ENCODE results near the gene PNKP.
"Not testable (repeated sequence)": the region's sequence is repeated elsewhere in the genome, so short reads cannot be mapped to it uniquely, and the experiment has no call there.

Gene PNKP

DNA sequence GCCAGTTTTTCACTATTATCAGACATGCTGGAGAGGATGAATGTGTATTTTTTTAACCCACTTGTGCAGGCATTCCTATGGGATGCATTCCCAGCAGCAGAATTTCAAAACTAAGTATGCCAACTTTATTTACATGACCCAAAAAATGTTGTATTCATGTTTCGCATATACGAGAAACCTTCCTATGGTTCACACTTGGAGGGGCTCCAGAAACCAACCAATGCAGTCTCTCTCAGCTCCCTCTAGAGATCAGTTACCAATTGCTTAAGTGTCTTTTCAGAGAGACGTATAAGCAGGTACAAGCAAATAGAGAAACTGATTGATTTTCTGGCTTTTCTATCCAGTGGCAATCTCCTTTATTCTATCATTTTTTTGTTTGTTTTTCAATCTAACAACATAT, 22.0 kb downstream of the PNKP start:
- no peak for DNase-seq (ENCODE audit: low spot score)

DNA sequence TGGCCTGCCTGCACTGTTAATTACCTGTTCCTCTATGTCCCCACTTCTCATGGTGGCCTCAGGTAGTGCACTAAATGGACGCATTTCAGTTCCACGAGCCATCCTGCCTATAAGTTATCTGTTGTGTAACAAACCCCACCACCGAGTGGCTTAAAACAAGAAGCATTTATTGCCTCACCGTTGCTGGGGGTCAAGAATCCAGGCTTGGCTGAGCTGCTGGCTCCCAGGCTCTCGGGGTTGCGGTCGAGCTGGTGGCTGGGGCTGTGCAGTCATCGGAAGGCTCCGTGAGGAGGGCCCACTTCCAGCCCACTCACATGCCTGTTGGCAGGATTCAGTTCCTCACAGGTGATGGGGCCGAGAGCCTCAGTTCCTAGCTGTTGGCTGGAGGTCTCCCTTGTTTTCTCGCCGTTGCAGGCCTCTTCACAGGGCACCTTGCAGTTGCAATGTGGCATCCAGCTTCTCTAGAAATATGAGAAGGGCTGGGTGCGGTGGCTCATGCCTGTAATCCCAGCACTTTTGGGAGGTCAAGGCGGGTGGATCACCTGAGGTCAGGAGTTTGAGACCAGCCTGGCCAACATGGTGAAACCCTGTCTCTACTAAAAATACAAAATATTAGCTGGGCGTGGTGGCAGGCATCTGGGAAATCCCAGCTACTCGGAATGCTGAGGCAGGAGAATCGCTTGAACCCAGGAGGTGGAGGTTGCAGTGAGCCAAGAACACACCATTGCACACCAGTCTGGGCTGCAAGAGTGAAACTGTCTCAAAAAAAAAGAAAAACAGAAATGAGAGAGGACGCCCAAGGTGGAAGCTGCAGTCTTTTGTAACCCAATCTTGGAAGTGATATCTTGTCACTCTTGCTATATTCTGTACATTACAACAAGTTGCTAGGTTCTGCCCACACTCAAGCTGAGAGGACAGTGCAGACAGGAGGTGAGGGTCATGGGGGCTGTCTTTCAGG, 23.0 kb downstream of the PNKP start:
- no peak for DNase-seq (ENCODE audit: low spot score)

DNA sequence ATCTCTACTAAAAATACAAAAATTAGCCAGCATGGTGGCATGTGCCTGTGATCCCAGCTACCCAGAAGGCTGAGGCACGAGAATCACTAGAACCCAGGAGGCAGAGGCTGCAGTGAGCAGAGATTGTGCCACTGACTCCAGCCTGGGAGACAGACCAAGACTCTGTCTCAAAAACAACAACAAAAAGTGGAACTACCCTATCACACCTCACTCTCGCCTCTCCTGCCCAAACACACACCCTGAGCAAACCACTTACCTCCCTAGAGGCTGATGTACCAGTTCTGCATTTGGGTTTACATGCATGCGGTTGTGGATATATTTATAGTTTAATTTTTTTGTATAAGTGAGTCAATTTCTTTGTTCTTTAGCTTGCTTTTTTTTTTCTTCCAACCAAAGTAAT, 24.1 kb downstream of the PNKP start:
- no peak for DNase-seq (ENCODE audit: low spot score)

GRCh38 chr19:49840736-49841249, 26.6 kb downstream of the PNKP start:
- DNase-seq (ENCODE audit: low spot score) = no peak

- no peak for DNase-seq (ENCODE audit: low spot score)
Observed at GRCh38 chr19:49840321-49840720, 27.1 kb downstream of the PNKP start.

DNA sequence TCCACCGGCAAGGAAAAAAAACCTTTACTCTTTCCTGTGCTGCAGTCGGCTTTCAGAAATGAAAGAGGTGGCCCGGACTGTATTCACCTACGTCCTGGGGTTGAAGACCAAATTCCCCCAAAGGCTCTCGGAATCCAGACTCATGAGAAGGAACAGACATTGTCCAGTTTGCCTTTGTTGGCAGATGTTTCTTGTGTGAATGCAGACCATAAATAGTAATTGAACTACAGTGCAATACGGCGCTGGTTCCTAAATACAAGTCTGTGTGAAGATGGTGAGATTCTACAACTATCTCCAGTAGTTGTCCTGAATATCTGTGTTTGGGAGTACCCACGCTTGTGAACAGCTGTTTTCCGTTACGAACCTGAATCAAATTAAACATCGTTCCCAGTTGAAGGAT, 27.7 kb downstream of the PNKP start:
- no peak for DNase-seq (ENCODE audit: low spot score)

- DNase-seq (ENCODE audit: low spot score) = no peak
Observed at GRCh38 chr19:49838885-49839588, 28.3 kb downstream of the PNKP start.

GRCh38 chr19:49837425-49837824, 30.0 kb downstream of the PNKP start:
- DNase-seq (ENCODE audit: low spot score) = no peak

DNA sequence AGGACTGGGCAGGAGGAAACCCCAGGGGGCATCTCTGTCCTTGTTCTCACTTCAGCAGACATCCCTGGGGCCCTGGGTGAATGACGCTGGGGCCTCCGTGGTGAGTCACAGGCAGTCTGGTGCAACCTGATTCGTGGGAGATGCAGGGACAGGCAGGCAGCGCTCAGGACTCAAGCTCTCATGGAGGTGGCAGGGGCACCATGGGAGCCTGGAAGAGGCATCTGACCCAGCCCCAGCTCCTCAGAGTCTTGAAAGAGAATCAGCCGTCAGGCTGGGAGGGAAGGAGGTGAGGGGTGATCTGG, 30.4 kb downstream of the PNKP start:
- DNase-seq (ENCODE audit: low spot score) = no peak

GRCh38 chr19:49836176-49837008, 31.0 kb downstream of the PNKP start:
- no peak for DNase-seq (ENCODE audit: low spot score)

DNA sequence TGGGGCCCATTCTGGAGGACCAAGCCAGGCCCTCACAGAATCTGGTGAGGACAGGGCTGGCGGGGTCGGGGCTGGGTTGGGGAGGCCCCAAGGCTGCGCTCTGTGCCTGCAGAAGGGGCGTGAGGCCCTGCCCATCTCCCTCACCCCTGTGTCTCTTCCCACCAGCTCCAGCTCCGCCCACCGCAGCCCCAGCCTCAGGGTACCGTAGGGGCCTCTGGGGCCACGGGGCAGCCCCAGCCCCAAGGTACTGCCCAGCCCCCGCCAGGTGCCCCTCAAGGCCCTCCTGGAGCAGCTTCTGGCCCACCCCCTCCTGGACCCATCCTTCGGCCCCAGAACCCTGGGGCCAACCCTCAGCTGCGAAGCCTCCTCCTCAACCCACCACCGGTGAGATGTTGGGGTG, 31.8 kb downstream of the PNKP start:
- DNase-seq (ENCODE audit: low spot score) = no peak

DNA sequence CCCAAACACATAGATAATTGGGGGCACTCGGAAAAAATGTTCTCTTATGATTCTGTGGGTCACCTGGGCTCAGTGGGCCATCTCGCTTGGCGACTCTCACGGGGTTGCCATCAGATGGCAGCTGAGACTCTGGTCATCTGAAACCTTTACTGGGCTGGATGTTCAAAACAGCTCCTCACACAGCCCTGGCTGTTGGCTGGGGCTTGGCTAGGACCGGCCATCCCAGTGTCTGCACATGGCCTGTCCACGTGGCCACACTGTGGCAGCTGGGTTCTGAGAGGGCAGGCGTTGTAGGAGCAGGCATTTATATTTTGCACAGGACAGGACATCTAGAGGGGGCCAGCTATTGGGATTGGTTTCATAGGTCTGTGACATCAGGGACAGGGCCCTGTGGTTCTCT, 33.8 kb downstream of the PNKP start:
- no peak for DNase-seq (ENCODE audit: low spot score)

DNA sequence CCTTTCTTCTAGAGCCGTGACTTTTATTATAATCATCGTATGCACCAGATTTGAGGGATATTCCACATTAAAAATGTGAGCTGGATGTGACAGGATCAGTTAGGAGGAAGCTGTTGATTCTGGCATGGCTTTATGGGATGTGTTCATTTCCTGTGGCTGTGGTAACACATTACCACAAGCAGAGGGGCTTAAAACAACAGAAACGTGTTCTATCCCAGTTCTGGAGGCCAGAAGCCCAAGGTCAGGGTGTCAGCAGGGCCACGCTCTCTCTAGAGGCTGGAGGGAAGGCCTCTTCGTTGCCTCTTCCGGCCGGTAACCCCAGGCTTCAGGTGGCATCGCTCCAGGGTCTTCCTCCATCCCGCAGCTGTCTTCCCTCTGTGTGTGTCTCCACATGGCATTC, 34.8 kb downstream of the PNKP start:
- no peak for DNase-seq (ENCODE audit: low spot score)

DNA sequence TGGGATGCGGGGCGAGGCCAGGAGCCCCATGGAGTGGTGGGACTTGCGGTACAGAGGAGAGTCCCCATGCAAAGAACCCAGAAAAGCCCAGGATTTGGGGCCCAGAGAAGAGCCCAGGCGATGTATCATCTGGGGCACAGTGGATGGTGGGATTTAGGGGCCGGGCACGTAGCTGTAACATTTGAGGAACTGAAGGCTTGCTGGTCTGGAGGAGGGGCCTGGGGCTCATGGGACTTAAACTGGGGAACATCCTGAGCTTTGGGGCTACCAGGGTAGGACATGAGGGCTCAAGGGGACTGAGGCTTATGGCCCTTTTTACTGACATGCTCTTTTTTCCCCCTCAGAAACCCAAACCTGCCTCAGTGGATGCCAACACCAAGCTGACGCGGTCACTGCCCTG, 35.8 kb downstream of the PNKP start:
- no peak for DNase-seq (ENCODE audit: low spot score)

GRCh38 chr19:49830766-49831165, 36.6 kb downstream of the PNKP start:
- DNase-seq (ENCODE audit: low spot score) = no peak

DNA sequence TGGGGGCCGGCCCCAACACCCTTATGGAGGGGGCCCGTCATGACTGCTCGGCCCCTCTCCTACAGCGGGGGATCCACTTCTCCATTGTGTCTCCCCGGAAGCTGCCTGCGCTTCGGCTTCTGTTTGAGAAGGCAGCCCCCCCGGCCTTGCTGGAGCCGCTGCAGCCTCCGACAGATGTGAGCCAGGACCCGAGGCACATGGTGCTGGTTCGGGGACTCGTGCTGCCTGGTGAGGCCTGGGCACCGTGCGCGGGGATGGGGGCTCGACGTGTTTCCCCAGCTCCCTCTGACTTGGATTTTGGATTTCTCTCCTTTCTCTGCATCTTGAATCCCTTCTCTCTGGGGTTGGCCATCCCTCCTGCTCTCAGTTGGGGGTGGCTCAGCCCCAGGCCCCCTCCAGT, 37.7 kb downstream of the PNKP start:
- no peak for DNase-seq (ENCODE audit: low spot score)

DNA sequence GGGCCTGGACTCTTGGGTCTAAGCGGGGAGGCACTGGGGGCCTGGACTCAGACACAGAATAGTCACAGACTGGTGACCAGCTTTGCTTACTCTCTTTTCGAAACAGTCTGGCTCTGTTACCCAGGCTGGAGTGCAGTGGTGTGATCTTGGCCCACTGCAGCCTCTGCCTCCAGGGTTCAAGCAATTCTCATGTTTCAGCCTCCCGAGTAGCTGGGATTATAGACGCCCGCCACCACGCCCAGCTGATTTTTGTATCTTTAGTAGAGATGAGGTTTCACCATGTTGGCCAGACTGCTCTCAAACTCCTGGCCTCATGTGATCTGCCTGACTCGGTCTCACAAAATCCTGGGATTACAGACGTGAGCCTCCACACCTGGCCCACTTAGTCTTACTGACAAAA, 38.2 kb downstream of the PNKP start:
- DNase-seq (ENCODE audit: low spot score) = no peak

DNA sequence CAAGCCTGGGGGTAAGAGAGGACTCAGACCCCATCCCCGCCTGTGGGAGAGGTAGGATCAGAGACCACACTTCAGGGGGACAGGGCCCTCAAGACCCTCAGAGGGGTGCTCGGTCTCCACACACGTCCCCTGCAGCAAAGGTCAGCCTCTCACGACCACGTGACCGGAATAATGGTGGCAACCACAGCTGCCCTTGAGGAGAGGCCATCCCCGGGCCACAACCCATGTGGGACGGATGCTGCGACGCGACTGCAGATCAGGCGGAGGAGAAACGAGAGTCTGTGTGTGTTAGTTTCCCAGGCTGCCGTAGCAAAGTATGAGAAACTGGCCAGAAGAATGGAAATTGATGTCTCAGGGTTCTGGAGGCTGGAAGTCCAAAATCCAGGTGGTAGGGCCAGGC, 40.3 kb downstream of the PNKP start:
- DNase-seq (ENCODE audit: low spot score) = no peak

GRCh38 chr19:49824662-49825061, 42.7 kb downstream of the PNKP start:
- DNase-seq (ENCODE audit: low spot score) = no peak

- DNase-seq (ENCODE audit: low spot score) = no peak
Observed at GRCh38 chr19:49823472-49823871, 43.9 kb downstream of the PNKP start.

GRCh38 chr19:49820125-49820524, 47.3 kb downstream of the PNKP start:
- no peak for DNase-seq (ENCODE audit: low spot score)

- DNase-seq (ENCODE audit: low spot score) = not testable (repeated sequence)
Observed at GRCh38 chr19:49819452-49820115, 47.8 kb downstream of the PNKP start.

Data from AG08396 (cell line).